HEK293 (cell line): Measurements from ENCODE around the gene AICDA.
"Not testable (repeated sequence)": the region's sequence is repeated elsewhere in the genome, so short reads cannot be mapped to it uniquely, and the experiment has no call there.

Source experiments
- CTCF ChIP-seq: fragments of 450-650 bp; formaldehyde crosslinking; IDR thresholded peaks from 2 replicates; pipeline ENCODE4 v1.5.1; 2016; ENCODE audit warnings: missing biosample characterization, missing genetic modification characterization
- SALL2 ChIP-seq: fragments of 450-650 bp; formaldehyde crosslinking; IDR thresholded peaks from 2 replicates; pipeline ENCODE4 v1.5.0; 2017; ENCODE audit warnings: missing biosample characterization, mild to moderate bottlenecking, missing genetic modification characterization, borderline replicate concordance
- TCF7L2 ChIP-seq: IDR thresholded peaks from 2 replicates; pipeline ENCODE4 v1.6.1; 2011; ENCODE audit warnings: low read depth, mild to moderate bottlenecking, inconsistent platforms, low read length, moderate library complexity, borderline replicate concordance
- ZNF133 ChIP-seq: fragments of 450-650 bp; formaldehyde crosslinking; IDR thresholded peaks from 2 replicates; pipeline ENCODE4 v1.5.1; 2016; ENCODE audit warnings: missing biosample characterization, missing genetic modification characterization
- ZNF394 ChIP-seq: fragments of 450-650 bp; formaldehyde crosslinking; IDR thresholded peaks from 2 replicates; pipeline ENCODE4 v1.5.1; 2016; ENCODE audit warnings: missing biosample characterization, missing genetic modification characterization, mild to moderate bottlenecking, moderate library complexity, borderline replicate concordance
- ZNF513 ChIP-seq: fragments of 450-650 bp; IDR thresholded peaks from 2 replicates; pipeline ENCODE4 v1.5.1; 2018; ENCODE audit warnings: missing biosample characterization, missing genetic modification characterization

- not testable (repeated sequence) for TF ChIP-seq ZNF513 (tag by site-specific recombination); SALL2 (tag by site-specific recombination); ZNF133 (tag by site-specific recombination); ZNF394; CTCF; TCF7L2
Observed at GRCh38 chr12:8584478-8584877, 28.2 kb downstream of the AICDA start.
